BE2C (cell line): ENCODE measurements around the gene SLC30A3.
A peak's percentile ranks its signal among the peaks of the same experiment; 100 is the strongest.
"Not testable (repeated sequence)": the region's sequence is repeated elsewhere in the genome, so short reads cannot be mapped to it uniquely, and the experiment has no call there.

Experiments used
- DNase-seq: peaks from one replicate; pipeline ENCODE4 v3.0.0-alpha.2; 2020
- H3K27me3 ChIP-seq: fragments of 250-450 bp; sonication (Bioruptor Pico); 2 replicates; pipeline ENCODE4 v1.5.1; 2020; ENCODE audit warnings: mild to moderate bottlenecking
- H3K36me3 ChIP-seq: fragments of 250-450 bp; sonication (Bioruptor Pico); 2 replicates; pipeline ENCODE4 v1.5.1; 2020; ENCODE audit warnings: mild to moderate bottlenecking
- H3K4me1 ChIP-seq: fragments of 250-450 bp; sonication (Bioruptor Pico); 2 replicates; pipeline ENCODE4 v1.5.1; 2020
- H3K4me3 ChIP-seq: 2 replicates; pipeline ENCODE4 v1.5.1; 2011; ENCODE audit warnings: low read depth, low read length
- H3K9me3 ChIP-seq: fragments of 250-450 bp; sonication (Bioruptor Pico); 2 replicates; pipeline ENCODE4 v1.5.1; 2020
- TF ChIP-seq, protein P1 (sequence below): IDR thresholded peaks from 2 replicates; pipeline ENCODE4 v1.5.1; 2012; ENCODE audit warnings: mild to moderate bottlenecking, low read depth, low read length

Gene SLC30A3

DNA sequence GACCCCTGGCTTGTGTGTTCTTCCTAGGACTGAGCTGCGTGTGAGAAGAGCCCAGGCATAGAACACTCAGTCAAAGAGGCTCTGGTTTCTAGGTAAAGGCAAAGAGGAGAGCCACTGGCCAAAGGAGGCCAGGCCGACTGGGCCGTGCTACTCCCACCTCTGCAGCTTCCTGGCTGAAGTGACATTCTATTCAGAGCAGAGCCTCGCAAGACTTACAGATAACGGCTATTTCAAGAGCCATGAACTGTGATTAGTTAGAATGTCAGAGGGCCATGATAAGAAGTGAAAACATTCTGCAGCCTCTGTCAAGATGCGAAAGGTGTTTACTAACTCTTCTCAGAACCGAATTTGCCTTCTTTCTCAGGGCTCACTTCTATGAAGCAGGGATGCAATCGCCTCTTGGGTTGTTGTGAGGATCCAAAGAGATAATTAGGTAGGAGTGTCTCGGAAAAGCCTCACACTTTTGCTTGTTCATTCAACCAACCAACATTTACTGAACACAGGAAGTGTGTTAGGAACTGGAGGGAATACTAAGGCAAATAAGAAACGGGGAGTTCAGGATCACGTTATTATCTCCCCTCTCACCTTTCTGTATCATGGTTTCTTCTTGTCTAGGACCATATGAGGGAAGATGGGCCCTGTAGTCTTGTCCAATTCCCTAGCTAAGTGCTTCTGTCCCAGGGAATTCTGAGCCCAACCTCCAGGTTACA, 8.9 kb upstream of the SLC30A3 start:
- Histone ChIP-seq H3K4me1 (no peaks in the 10 kb centered on the region), H3K9me3 (no peaks in the 10 kb centered on the region), H3K4me3 (no peak overlapping the region), H3K27me3 (no peaks in the 10 kb centered on the region), H3K36me3 (no peaks in the 10 kb centered on the region)
- TF ChIP-seq, protein P1, sequence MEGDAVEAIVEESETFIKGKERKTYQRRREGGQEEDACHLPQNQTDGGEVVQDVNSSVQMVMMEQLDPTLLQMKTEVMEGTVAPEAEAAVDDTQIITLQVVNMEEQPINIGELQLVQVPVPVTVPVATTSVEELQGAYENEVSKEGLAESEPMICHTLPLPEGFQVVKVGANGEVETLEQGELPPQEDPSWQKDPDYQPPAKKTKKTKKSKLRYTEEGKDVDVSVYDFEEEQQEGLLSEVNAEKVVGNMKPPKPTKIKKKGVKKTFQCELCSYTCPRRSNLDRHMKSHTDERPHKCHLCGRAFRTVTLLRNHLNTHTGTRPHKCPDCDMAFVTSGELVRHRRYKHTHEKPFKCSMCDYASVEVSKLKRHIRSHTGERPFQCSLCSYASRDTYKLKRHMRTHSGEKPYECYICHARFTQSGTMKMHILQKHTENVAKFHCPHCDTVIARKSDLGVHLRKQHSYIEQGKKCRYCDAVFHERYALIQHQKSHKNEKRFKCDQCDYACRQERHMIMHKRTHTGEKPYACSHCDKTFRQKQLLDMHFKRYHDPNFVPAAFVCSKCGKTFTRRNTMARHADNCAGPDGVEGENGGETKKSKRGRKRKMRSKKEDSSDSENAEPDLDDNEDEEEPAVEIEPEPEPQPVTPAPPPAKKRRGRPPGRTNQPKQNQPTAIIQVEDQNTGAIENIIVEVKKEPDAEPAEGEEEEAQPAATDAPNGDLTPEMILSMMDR: no peak
- no peak for DNase-seq

DNA sequence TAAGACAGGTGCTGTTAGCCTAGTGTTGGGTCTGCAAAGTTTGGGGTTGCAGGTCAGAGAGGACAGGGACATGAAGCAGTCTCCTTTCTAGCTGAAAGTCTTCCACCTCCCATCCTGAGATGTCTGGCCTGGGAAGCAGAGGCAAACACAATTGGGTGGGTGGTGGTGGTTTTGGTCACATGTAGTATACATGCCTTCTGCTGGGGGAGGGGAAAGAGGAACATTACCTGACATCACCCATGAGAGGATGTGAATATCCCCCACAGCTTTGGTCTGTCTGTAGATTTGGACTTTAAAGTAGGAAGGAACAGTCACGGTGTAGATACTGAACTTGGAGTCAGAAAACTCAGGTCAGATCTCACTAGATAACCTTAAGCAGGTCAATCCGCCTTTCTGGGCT, 7.8 kb upstream of the SLC30A3 start:
- Histone ChIP-seq H3K4me1 (no peaks in the 10 kb centered on the region), H3K27me3 (peaks cover 1% of the 10 kb centered on the region), H3K9me3 (peaks cover under 1% of the 10 kb centered on the region), H3K4me3 (no peak overlapping the region), H3K36me3 (no peaks in the 10 kb centered on the region)
- TF ChIP-seq, protein P1: no peak
- no peak for DNase-seq

DNA sequence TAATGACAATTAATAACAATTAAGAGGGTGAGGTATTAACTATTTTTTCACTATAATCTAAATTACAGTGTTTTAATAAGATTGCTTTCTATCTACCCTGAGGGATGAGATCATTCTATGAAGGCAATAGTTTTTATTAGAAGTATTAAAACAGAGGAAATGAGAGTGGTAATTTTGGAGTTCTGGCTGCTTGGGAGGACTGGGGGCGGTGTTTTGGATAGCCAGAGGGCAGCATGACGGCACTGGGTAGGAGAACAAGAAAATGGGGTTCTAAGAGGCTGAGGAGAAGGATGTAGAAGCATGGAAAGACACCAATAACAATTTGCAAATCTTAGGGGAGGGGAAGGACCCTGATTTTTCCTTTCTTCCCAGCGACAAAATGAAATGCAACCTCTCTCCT, 7.3 kb upstream of the SLC30A3 start:
- Histone ChIP-seq H3K4me3 (no peak overlapping the region), H3K4me1 (peaks cover 3% of the 10 kb centered on the region), H3K27me3 (peaks cover 6% of the 10 kb centered on the region), H3K9me3 (peaks cover 6% of the 10 kb centered on the region), H3K36me3 (no peaks in the 10 kb centered on the region; the same call in 1 of the 2 replicates)
- TF ChIP-seq, protein P1: no peak
- no peak for DNase-seq

DNA sequence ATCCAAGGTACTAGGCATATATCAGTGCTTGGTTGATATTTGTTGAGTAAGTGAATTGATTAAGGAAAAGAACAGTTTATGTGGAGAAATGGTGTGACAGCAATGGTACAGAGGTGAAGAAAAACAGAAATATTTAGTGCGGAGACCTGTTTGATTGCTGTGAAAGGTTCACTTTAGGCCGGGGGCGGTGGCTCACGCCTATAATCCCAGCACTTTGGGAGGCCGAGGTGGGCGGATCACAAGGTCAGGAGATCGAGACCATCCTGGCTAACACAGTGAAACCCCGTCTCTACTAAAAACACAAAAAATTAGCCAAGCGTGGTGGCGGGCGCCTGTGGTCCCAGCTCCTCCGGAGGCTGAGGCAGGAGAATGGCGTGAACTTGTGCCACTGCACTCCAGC, 5.4 kb upstream of the SLC30A3 start:
- not testable (repeated sequence) for H3K4me3 ChIP-seq, H3K36me3 ChIP-seq, H3K9me3 ChIP-seq, H3K4me1 ChIP-seq, DNase-seq
- peaks cover 25% of the 10 kb centered on the region for H3K27me3 ChIP-seq

DNA sequence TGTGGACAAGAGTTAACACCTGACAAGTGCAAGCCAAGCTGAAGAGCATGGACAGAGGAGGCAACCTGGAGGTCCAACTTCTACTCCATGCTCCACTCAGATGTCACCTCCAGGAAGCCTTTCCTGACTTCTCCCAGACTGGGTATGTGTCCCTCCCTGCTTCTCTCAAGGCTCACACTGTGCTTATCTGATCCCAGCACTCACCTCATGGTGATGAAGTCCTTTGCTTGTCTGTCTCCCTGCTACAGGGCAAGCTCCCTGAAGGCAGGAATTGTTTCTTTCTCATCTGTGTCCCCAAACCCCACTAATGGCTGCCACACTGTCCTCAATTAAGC, 2.7 kb upstream of the SLC30A3 start:
- peaks cover 6% of the 10 kb centered on the region for H3K9me3 ChIP-seq
- TF ChIP-seq, protein P1: no peak
- no peak overlapping the region for H3K4me3 ChIP-seq
- H3K36me3 ChIP-seq: no peaks in the 10 kb centered on the region; the same call in 1 of the 2 replicates
- H3K4me1 ChIP-seq: peaks cover 8% of the 10 kb centered on the region
- DNase-seq: no peak
- peaks cover 53% of the 10 kb centered on the region for H3K27me3 ChIP-seq

DNA sequence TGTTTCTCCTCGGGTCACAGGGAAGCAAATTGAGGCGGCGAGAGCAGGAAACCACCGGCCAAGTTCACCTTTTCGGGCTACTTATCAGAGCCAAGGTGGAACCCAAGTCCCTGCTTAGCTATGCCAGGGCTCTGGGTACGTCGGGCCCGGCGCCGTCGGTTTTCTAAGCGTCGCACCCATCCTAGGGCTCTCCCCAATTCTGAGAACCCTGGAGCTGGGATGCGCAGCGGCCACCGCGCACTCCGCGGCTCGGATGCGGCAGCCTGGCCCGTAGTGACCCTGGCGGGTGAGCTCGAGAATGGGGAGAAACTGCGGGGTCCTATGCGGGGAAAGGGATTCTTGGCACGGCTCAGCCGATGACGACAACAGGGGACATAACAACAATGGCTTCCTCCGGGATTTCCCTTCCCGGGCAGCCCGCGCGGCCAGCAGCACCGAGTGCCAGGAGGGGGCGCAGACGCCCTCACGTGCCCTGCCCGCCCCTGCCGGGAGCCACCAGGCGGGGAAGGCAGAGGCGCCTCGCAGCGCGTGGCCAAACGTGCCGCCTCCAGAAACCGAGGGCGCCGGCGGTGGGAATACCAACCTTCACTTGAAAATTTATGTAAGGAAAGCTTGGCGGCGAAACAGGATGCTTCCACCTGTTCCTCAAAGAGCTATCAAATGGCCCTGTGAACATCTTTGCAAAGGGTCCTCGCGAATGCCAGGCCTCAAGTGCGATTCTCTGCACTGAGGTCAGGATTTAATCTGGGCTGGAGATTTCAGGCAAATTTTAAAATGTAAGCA, 2.1 kb upstream of the SLC30A3 start:
- DNase-seq: peak; percentile 90
- Histone ChIP-seq H3K27me3 (peaks cover 57% of the 10 kb centered on the region), H3K9me3 (peaks cover 6% of the 10 kb centered on the region), H3K4me3 (peak overlapping the region; percentile 66), H3K36me3 (no peaks in the 10 kb centered on the region; the same call in 1 of the 2 replicates), H3K4me1 (peaks cover 8% of the 10 kb centered on the region)
- TF ChIP-seq, protein P1: peak; percentile 72
